Sigmoid colon (tissue), 7 donors: ENCODE data around the gene PTGIS. TPM values are rescaled to one million over a fixed set of nuclear protein-coding genes. Genes with fewer than 3 reads are reported as not detected.

Source experiments
- DNase-seq: peaks from one replicate; pipeline ENCODE4 v3.0.0-alpha.2; 2019
- H3K27ac ChIP-seq, 4 donors: fragments of 200-600 bp; sonication (generic); one replicate each; pipeline ENCODE4 v1.5.1; 2016 to 2019; ENCODE audit warnings: mild to moderate bottlenecking in 1 of 4
- H3K27me3 ChIP-seq, 3 donors: fragments of 200-600 bp; sonication (generic); one replicate each; pipeline ENCODE4 v1.5.1; 2019; ENCODE audit warnings: mild to moderate bottlenecking in 1 of 3
- H3K36me3 ChIP-seq, 4 donors: fragments of 200-600 bp; sonication (generic); one replicate each; pipeline ENCODE4 v1.5.1; 2016 to 2019
- H3K4me1 ChIP-seq, 4 donors: fragments of 200-600 bp; sonication (generic); one replicate each; pipeline ENCODE4 v1.5.1; 2017 to 2019
- H3K4me3 ChIP-seq, 4 donors: fragments of 200-600 bp; sonication (generic); one replicate each; pipeline ENCODE4 v1.5.1; 2017 to 2019; ENCODE audit warnings: mild to moderate bottlenecking in 2 of 4, moderate library complexity in 1 of 4
- H3K9me3 ChIP-seq, 4 donors: fragments of 200-600 bp in 3 of 4; sonication (generic) in 3 of 4; one replicate each; pipeline versions ENCODE4 v1.5.1 to v1.6.1; 2013 to 2019
- CTCF ChIP-seq, 4 experiments: fragments of 450-650 bp in 3 of 4; fragments of 200-600 bp in 1 of 4; IDR thresholded peaks; one replicate each; pipeline ENCODE4 v1.5.1; 2016 to 2019; ENCODE audit warnings: antibody characterized with exemption in 4 of 4, mild to moderate bottlenecking in 3 of 4, moderate library complexity in 2 of 4
- EP300 ChIP-seq, 4 donors: sonication (generic); formaldehyde crosslinking; IDR thresholded peaks; one replicate each; pipeline ENCODE4 v1.6.1; 2017; ENCODE audit warnings: antibody characterized with exemption in 4 of 4
- POLR2A ChIP-seq, 2 donors: fragments of 450-650 bp; IDR thresholded peaks; one replicate each; pipeline ENCODE4 v1.6.1; 2016; ENCODE audit warnings: antibody characterized with exemption in 2 of 2, mild to moderate bottlenecking in 2 of 2, moderate library complexity in 2 of 2
- POLR2AphosphoS5 ChIP-seq, 4 donors: sonication (generic); formaldehyde crosslinking; IDR thresholded peaks; one replicate each; pipeline ENCODE4 v1.6.1; 2017; ENCODE audit warnings: antibody characterized with exemption in 4 of 4
- WGBS, 2 donors: extraction: QIAGEN DNeasy Blood & Tissue Kit; methylation state at CpG; one replicate each; pipeline ENCODE4 v1.1.7; 2013; 5-methylcytosine and 5-hydroxymethylcytosine counted together
- intact Hi-C: fragments of 100-400 bp; cut with DNase I; formaldehyde crosslinking; loops from one replicate; pipeline ENCODE4 v1.15.1; 2023
- polyA plus RNA-seq, 3 donors: library from polyadenylated mRNA; stranded (reverse); fragments of 200-250 nt; gene quantifications; one replicate each; pipeline ENCODE4 v1.2.3, GENCODE V29; 2013
- total RNA-seq, 4 donors: library from RNA; depleted of rRNA; stranded (reverse); fragments of >200 nt; gene quantifications; one replicate each; pipeline ENCODE4 v1.1.0, GENCODE V29; 2016
- donor health status: healthy with polysubstance abuse.
- donor health status: Bipolar disorder and iron deficiency.
- donor health status: healthy.

The PTGIS gene
- total and polyA plus RNA-seq, 7 donors = 0.46 to 241 (median 55.3) TPM

GRCh38 chr20:49496553-49497397 is 71.2 kb downstream of the PTGIS start:
- 57 to 62% methylated on average over 5 of the region's 5 CpGs for WGBS, 2 donors
- Histone ChIP-seq H3K27me3 (no peaks in the 10 kb centered on the region), H3K27ac (no peak overlapping the region), H3K4me3 (no peak overlapping the region), H3K4me1 (no peaks in the 10 kb centered on the region), H3K36me3 (no peaks in the 10 kb centered on the region), H3K9me3 (no peaks in the 10 kb centered on the region)
- intact Hi-C loops = no loop called here
- TF ChIP-seq CTCF (IDR thresholded peaks at IDR 0.05) (no peak), EP300 (IDR thresholded peaks at IDR 0.05) (no peak), POLR2A (IDR thresholded peaks at IDR 0.05) (no peak), POLR2AphosphoS5 (IDR thresholded peaks at IDR 0.05) (no peak)
- no peak for DNase-seq

DNA sequence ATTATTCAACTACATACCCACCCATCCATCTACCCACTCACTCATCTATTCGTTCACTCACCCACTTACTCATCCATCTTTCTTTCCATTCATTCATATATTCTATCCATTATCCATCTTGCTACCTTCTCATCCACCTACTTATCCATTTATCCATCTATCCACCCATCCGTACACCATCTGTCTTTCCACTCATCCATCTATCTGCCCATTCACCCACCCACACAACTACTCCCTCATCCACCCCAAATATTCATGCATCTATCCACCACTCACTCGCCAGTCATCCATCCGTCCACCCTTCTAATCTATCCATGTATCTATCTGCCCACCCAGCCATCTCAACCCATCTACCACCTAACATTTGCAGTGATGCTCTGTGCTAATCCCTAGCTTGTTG is 71.9 kb downstream of the PTGIS start:
- H3K4me1 ChIP-seq = no peaks in the 10 kb centered on the region
- no peak for TF ChIP-seq CTCF (IDR thresholded peaks at IDR 0.05)
- no peak for TF ChIP-seq EP300 (IDR thresholded peaks at IDR 0.05)
- no peak for TF ChIP-seq POLR2A (IDR thresholded peaks at IDR 0.05)
- no peak for TF ChIP-seq POLR2AphosphoS5 (IDR thresholded peaks at IDR 0.05)
- intact Hi-C loops = no loop called here
- 84 to 89% methylated on average over 4 of the region's 4 CpGs for WGBS, 2 donors
- H3K27ac ChIP-seq = no peak overlapping the region
- H3K9me3 ChIP-seq = no peaks in the 10 kb centered on the region
- H3K36me3 ChIP-seq = no peaks in the 10 kb centered on the region
- no peak overlapping the region for H3K4me3 ChIP-seq
- H3K27me3 ChIP-seq = no peaks in the 10 kb centered on the region
- DNase-seq = no peak

- 74 to 84% methylated on average over 1 of the region's 1 CpG for WGBS, 2 donors
- H3K4me3 ChIP-seq = no peak overlapping the region
- intact Hi-C loops = no loop called here
- no peak overlapping the region for H3K27ac ChIP-seq
- peak; percentile 7 for DNase-seq
- H3K9me3 ChIP-seq = no peaks in the 10 kb centered on the region
- no peaks in the 10 kb centered on the region for H3K27me3 ChIP-seq
- H3K4me1 ChIP-seq = no peaks in the 10 kb centered on the region
- H3K36me3 ChIP-seq = no peaks in the 10 kb centered on the region
- TF ChIP-seq POLR2AphosphoS5 (IDR thresholded peaks at IDR 0.05) (no peak), EP300 (IDR thresholded peaks at IDR 0.05) (no peak), CTCF (IDR thresholded peaks at IDR 0.05) (no peak), POLR2A (IDR thresholded peaks at IDR 0.05) (no peak)
These were observed 77.2 kb downstream of the PTGIS start for GRCh38 chr20:49490689-49491088.

GRCh38 chr20:49489688-49490087 is 78.2 kb downstream of the PTGIS start:
- WGBS, 2 donors = 91 to 93% methylated on average over 5 of the region's 5 CpGs
- Histone ChIP-seq H3K27me3 (no peaks in the 10 kb centered on the region), H3K4me3 (no peak overlapping the region), H3K4me1 (peaks cover 0 to 3% (median under 1%) of the 10 kb centered on the region in 4 donors), H3K9me3 (no peaks in the 10 kb centered on the region), H3K36me3 (no peaks in the 10 kb centered on the region), H3K27ac (no peak overlapping the region)
- intact Hi-C loops = no loop called here
- TF ChIP-seq CTCF (IDR thresholded peaks at IDR 0.05) = no peak
- TF ChIP-seq POLR2A (IDR thresholded peaks at IDR 0.05) = no peak
- no peak for TF ChIP-seq EP300 (IDR thresholded peaks at IDR 0.05)
- no peak for TF ChIP-seq POLR2AphosphoS5 (IDR thresholded peaks at IDR 0.05)
- DNase-seq = no peak
